ENCODE measurements around the gene ZFP42. TPM values are rescaled to one million over a fixed set of nuclear protein-coding genes. Genes with fewer than 3 reads are reported as not detected.
"Not testable (repeated sequence)": the region's sequence is repeated elsewhere in the genome, so short reads cannot be mapped to it uniquely, and the experiment has no call there.

The ZFP42 gene
- total and polyA plus RNA-seq, 4 donors, result 0.22 to 0.55 (median 0.46) TPM

DNA sequence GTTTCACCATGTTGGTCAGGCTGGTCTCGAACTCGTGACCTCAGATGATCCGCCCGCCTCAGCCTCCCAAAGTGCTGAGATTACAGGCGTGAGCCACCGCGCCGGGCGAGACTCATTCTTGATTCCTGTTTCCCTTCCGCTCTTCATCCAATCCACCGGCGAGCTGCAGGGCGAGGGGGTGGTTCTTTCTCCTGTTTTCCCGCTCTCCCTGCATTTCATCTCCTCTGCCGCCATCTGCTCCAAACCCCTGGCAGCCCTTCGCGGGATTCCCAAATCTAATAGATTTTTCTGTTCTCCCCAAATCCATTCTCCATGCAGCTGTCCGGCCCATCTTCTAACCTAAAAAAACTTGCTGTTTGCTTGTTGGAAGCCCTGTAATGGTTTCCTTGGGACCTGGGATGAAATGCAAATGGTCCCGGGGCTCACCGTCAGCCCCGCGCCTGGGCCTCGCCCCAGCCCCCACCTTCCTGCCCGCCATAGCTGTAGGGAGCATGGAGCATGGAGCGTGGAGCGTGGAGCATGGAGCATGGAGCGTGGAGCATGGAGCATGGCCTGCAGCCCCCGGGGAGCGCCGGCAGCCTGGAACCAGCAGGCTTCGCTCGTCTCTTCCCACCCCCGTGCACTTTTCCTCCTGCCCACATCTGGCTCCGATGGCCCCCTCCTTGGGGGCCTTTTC is 1.1 kb downstream of the ZFP42 start:
- H3K27me3 ChIP-seq (ENCODE audit: control insufficient read depth, insufficient read depth, low read length), result peaks cover 16% of the 10 kb centered on the region
- no peak for DNase-seq (ENCODE audit: low read depth in 4 of 6, low spot score in 6 of 6)
- no peaks in the 10 kb centered on the region for H3K36me3 ChIP-seq (ENCODE audit: control insufficient read depth, insufficient read depth, low read length)
- H3K9me3 ChIP-seq (ENCODE audit: control insufficient read depth, insufficient read depth, low read length), result no peaks in the 10 kb centered on the region
- H3K4me1 ChIP-seq (ENCODE audit: control insufficient read depth, insufficient read depth, low read length), result peaks cover 12% of the 10 kb centered on the region
- WGBS (ENCODE audit: insufficient coverage), result 18% methylated on average over 30 of the region's 34 CpGs
- no peak overlapping the region for H3K27ac ChIP-seq (ENCODE audit: low read depth, low read length)
- no peak overlapping the region for H3K4me3 ChIP-seq (ENCODE audit: low read depth, low read length)

DNA sequence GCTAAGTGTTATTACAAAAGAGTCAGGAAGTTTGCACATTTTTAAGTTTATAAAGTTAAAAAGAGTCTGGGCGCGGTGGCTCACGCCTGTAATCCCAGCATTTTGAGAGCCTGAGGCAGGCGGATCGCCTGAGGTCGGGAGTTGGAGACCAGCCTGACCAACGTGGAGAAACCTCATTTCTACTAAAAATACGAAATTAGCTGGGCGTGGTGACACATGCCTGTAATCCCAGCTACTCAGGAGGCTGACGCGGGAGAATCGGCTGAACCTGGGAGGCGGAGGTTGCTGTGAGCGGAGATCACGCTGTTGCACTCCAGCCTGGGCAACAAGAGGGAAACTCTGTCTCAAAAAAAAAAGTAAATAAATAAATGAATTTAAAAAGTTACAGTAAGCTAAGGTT is 2.4 kb downstream of the ZFP42 start:
- not testable (repeated sequence) for H3K36me3 ChIP-seq (ENCODE audit: control insufficient read depth, insufficient read depth, low read length)

DNA sequence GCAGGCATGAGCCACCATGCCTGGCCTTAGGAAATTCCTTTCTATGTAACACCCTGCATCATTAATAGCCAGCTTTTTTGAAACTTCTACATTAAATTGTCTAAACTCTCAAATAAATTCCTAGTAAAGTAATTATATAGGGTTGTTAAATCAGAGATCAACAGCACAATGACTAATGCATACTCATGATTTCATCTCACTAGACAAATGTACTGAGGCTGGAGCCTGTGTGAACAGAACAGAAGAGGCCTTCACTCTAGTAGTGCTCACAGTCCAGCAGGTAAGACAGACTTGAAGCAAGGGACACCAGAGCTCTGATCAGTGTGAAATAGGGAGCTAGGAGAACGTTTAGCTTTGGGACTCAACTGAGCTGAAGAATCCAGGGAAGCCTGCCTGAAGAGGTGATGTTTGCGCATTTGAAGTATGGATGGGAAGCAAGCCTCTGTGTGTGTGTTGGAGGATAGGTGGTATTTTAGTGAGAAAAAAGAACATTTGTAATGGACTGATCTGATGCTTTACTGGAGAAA is 3.9 kb downstream of the ZFP42 start:
- Histone ChIP-seq H3K4me3 (ENCODE audit: low read depth, low read length) (no peak overlapping the region), H3K9me3 (ENCODE audit: control insufficient read depth, insufficient read depth, low read length) (no peaks in the 10 kb centered on the region), H3K36me3 (ENCODE audit: control insufficient read depth, insufficient read depth, low read length) (no peaks in the 10 kb centered on the region), H3K27me3 (ENCODE audit: control insufficient read depth, insufficient read depth, low read length) (peaks cover 16% of the 10 kb centered on the region), H3K27ac (ENCODE audit: low read depth, low read length) (no peak overlapping the region), H3K4me1 (ENCODE audit: control insufficient read depth, insufficient read depth, low read length) (peaks cover 12% of the 10 kb centered on the region)
- no peak for DNase-seq (ENCODE audit: low read depth in 4 of 6, low spot score in 6 of 6)
- 88% methylated on average over 2 of the region's 2 CpGs for WGBS (ENCODE audit: insufficient coverage)

More for the DNA sequence above, 2.4 kb downstream of the ZFP42 start:
- H3K9me3 ChIP-seq (ENCODE audit: control insufficient read depth, insufficient read depth, low read length); H3K4me3 ChIP-seq (ENCODE audit: low read depth, low read length); DNase-seq (ENCODE audit: low read depth in 4 of 6, low spot score in 6 of 6); H3K27ac ChIP-seq (ENCODE audit: low read depth, low read length): not testable (repeated sequence)
- peaks cover 12% of the 10 kb centered on the region for H3K4me1 ChIP-seq (ENCODE audit: control insufficient read depth, insufficient read depth, low read length)
- 75% methylated on average over 12 of the region's 15 CpGs for WGBS (ENCODE audit: insufficient coverage)
- H3K27me3 ChIP-seq (ENCODE audit: control insufficient read depth, insufficient read depth, low read length), result peaks cover 16% of the 10 kb centered on the region

DNA sequence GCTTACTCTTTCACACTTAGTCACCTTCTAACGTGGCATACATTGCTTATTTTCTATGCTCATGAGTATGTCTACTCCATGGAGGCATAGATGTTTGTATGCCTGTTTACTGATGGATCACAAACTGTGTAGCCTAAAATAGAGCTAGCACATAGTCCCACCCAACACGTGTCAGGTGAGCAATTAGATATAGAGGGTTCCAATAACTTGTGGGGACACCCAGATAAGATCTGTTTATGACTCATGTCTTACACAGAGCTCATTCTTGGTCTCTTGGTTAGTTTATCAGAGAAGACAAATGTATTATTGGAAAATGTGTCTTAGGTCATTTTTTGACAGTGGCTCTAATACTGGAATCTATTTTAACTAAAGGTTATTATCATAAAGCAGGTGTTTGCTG is 6.8 kb downstream of the ZFP42 start:
- H3K4me1 ChIP-seq (ENCODE audit: control insufficient read depth, insufficient read depth, low read length), result no peaks in the 10 kb centered on the region
- no peaks in the 10 kb centered on the region for H3K27me3 ChIP-seq (ENCODE audit: control insufficient read depth, insufficient read depth, low read length)
- no peak overlapping the region for H3K27ac ChIP-seq (ENCODE audit: low read depth, low read length)
- DNase-seq (ENCODE audit: low read depth in 4 of 6, low spot score in 6 of 6), result no peak
- no CpG with 5 or more reads among the region's 2 CpGs for WGBS (ENCODE audit: insufficient coverage)
- H3K4me3 ChIP-seq (ENCODE audit: low read depth, low read length), result no peak overlapping the region
- no peaks in the 10 kb centered on the region for H3K36me3 ChIP-seq (ENCODE audit: control insufficient read depth, insufficient read depth, low read length)
- H3K9me3 ChIP-seq (ENCODE audit: control insufficient read depth, insufficient read depth, low read length), result no peaks in the 10 kb centered on the region

DNA sequence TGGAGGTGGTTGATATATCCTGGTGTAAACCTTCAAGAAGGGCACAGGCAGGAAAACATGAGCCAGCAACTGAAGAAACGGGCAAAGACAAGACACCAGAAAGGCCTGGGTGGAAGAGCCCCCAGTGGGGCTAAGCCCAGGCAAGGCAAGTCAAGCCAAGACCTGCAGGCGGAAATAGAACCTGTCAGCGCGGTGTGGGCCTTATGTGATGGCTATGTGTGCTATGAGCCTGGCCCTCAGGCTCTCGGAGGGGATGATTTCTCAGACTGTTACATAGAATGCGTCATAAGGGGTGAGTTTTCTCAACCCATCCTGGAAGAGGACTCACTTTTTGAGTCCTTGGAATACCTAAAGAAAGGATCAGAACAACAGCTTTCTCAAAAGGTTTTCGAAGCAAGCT is 7.2 kb downstream of the ZFP42 start:
- Histone ChIP-seq H3K27ac (ENCODE audit: low read depth, low read length) (no peak overlapping the region), H3K9me3 (ENCODE audit: control insufficient read depth, insufficient read depth, low read length) (no peaks in the 10 kb centered on the region), H3K4me3 (ENCODE audit: low read depth, low read length) (no peak overlapping the region), H3K27me3 (ENCODE audit: control insufficient read depth, insufficient read depth, low read length) (no peaks in the 10 kb centered on the region), H3K36me3 (ENCODE audit: control insufficient read depth, insufficient read depth, low read length) (no peaks in the 10 kb centered on the region), H3K4me1 (ENCODE audit: control insufficient read depth, insufficient read depth, low read length) (no peaks in the 10 kb centered on the region)
- no peak for DNase-seq (ENCODE audit: low read depth in 4 of 6, low spot score in 6 of 6)
- 93% methylated on average over 6 of the region's 7 CpGs for WGBS (ENCODE audit: insufficient coverage)

DNA sequence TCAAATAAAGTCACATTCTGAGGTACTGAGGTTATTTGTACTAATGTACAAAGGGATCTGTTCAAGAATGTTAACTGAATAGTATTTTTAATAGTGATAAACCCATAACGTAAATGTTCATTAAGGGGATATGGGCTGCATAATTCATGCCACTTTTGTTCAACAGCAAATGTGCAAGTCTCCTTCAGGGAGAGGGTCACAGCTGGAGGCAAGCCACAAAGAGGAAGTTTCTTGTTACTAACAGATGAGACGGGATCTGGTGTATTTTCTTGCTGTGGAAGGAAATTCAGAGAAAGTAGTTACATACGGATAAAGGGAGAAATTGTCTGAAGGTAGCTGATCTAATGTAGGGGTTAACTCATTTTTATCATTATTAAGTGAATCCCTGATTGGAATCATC is 10.0 kb downstream of the ZFP42 start:
- no CpG with 5 or more reads among the region's 3 CpGs for WGBS (ENCODE audit: insufficient coverage)

DNA sequence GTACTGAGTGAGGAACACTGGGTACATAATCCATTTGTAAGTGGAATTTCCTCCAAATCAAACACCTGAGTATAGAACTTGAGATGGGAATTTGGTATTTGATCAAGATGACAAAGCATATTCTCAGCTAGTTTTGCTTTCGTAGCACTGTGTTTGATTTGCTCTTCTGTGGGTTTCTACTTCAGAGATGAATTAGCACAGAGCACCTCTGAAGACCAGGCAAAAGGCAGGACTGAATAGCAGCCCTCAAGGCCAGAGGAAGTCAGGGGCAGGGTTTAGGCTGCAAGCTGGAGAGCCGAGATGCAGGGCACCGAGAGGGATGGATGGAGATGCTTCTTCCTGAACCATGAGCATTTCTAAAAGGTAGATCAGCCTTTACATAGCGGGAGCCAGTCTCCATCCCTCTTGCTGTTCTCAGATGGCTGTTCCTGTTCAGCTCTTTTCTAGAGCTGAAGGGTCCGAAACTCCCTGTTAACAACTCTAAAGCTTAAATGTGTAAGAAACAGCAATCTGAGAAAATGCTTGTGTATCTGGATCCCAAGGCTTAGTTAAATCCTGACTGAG is 10.8 kb downstream of the ZFP42 start:
- DNase-seq (ENCODE audit: low read depth in 4 of 6, low spot score in 6 of 6), result no peak

More for the DNA sequence above, 10.0 kb downstream of the ZFP42 start:
- Histone ChIP-seq H3K4me3 (ENCODE audit: low read depth, low read length) (no peak overlapping the region), H3K27ac (ENCODE audit: low read depth, low read length) (no peak overlapping the region), H3K4me1 (ENCODE audit: control insufficient read depth, insufficient read depth, low read length) (no peaks in the 10 kb centered on the region), H3K27me3 (ENCODE audit: control insufficient read depth, insufficient read depth, low read length) (no peaks in the 10 kb centered on the region), H3K9me3 (ENCODE audit: control insufficient read depth, insufficient read depth, low read length) (no peaks in the 10 kb centered on the region), H3K36me3 (ENCODE audit: control insufficient read depth, insufficient read depth, low read length) (no peaks in the 10 kb centered on the region)
- no peak for DNase-seq (ENCODE audit: low read depth in 4 of 6, low spot score in 6 of 6)

DNA sequence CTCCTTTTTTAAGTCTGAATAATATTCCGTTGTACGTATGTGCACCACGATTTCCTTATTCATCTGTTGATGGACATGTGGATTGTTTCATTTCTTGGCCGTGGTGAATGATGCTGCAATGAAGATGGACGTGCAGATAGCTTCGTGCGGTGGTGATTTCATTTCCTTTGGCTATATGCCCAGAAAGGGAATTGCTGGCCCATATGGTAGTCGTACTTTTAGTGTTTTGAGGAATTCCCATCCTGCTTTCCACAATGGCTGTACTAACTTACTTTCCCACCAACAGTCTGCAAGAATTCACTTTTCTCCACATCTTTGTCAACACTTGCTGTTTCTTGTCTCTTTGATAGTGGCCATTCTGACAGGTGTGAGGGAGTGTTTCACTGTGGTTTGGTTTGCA is 12.8 kb downstream of the ZFP42 start:
- no peaks in the 10 kb centered on the region for H3K36me3 ChIP-seq (ENCODE audit: control insufficient read depth, insufficient read depth, low read length)
- H3K27ac ChIP-seq (ENCODE audit: low read depth, low read length), result no peak overlapping the region
- DNase-seq (ENCODE audit: low read depth in 4 of 6, low spot score in 6 of 6), result no peak
- 60% methylated on average over 1 of the region's 8 CpGs for WGBS (ENCODE audit: insufficient coverage)
- no peaks in the 10 kb centered on the region for H3K9me3 ChIP-seq (ENCODE audit: control insufficient read depth, insufficient read depth, low read length)
- H3K4me3 ChIP-seq (ENCODE audit: low read depth, low read length), result no peak overlapping the region
- no peaks in the 10 kb centered on the region for H3K4me1 ChIP-seq (ENCODE audit: control insufficient read depth, insufficient read depth, low read length)
- H3K27me3 ChIP-seq (ENCODE audit: control insufficient read depth, insufficient read depth, low read length), result no peaks in the 10 kb centered on the region

More for the DNA sequence above, 10.8 kb downstream of the ZFP42 start:
- 96% methylated on average over 3 of the region's 5 CpGs for WGBS (ENCODE audit: insufficient coverage)
- Histone ChIP-seq H3K36me3 (ENCODE audit: control insufficient read depth, insufficient read depth, low read length) (no peaks in the 10 kb centered on the region), H3K4me3 (ENCODE audit: low read depth, low read length) (no peak overlapping the region), H3K27ac (ENCODE audit: low read depth, low read length) (no peak overlapping the region), H3K27me3 (ENCODE audit: control insufficient read depth, insufficient read depth, low read length) (no peaks in the 10 kb centered on the region), H3K4me1 (ENCODE audit: control insufficient read depth, insufficient read depth, low read length) (no peaks in the 10 kb centered on the region), H3K9me3 (ENCODE audit: control insufficient read depth, insufficient read depth, low read length) (no peaks in the 10 kb centered on the region)

DNA sequence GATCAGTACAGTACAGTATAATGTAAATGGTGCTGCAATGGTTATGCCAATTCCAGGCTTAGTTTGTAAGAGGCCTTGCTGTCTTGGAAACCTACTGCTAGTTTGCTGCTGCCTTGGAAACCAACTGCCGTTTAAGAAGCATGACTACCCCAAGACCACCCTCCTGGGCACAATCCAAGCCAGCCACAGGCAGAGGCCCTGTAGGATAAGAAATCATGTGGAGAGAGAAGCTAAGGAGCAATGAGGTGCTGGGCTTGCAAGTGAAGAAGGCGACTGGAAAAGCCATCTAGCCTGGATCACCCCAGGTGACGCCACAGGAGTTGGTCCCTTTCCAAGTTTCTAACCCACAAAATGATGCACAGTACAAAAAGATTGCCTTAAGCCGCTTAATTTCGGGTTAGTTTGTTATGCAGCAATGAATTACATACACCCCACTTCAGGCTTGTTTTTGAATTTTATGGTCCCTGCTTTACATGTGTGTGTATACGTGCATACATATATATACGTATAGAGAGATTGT is 16.9 kb downstream of the ZFP42 start:
- Histone ChIP-seq H3K27me3 (ENCODE audit: control insufficient read depth, insufficient read depth, low read length) (no peaks in the 10 kb centered on the region), H3K9me3 (ENCODE audit: control insufficient read depth, insufficient read depth, low read length) (no peaks in the 10 kb centered on the region), H3K27ac (ENCODE audit: low read depth, low read length) (no peak overlapping the region), H3K36me3 (ENCODE audit: control insufficient read depth, insufficient read depth, low read length) (no peaks in the 10 kb centered on the region), H3K4me1 (ENCODE audit: control insufficient read depth, insufficient read depth, low read length) (no peaks in the 10 kb centered on the region), H3K4me3 (ENCODE audit: low read depth, low read length) (no peak overlapping the region)
- DNase-seq (ENCODE audit: low read depth in 4 of 6, low spot score in 6 of 6), result peak in 4 of 6 donors; percentile 22 to 85 (median 36)
- WGBS (ENCODE audit: insufficient coverage), result 29% methylated on average over 1 of the region's 7 CpGs
